ENCODE results near the gene ADAM30. TPM values are rescaled to one million over a fixed set of nuclear protein-coding genes. Genes with fewer than 3 reads are reported as not detected.

ADAM30 gene
- total RNA-seq, 3 donors from 2014 or later (not counting 1 experiment from before 2014, with no cell fraction given), result 0.13 TPM; not detected in 2

DNA sequence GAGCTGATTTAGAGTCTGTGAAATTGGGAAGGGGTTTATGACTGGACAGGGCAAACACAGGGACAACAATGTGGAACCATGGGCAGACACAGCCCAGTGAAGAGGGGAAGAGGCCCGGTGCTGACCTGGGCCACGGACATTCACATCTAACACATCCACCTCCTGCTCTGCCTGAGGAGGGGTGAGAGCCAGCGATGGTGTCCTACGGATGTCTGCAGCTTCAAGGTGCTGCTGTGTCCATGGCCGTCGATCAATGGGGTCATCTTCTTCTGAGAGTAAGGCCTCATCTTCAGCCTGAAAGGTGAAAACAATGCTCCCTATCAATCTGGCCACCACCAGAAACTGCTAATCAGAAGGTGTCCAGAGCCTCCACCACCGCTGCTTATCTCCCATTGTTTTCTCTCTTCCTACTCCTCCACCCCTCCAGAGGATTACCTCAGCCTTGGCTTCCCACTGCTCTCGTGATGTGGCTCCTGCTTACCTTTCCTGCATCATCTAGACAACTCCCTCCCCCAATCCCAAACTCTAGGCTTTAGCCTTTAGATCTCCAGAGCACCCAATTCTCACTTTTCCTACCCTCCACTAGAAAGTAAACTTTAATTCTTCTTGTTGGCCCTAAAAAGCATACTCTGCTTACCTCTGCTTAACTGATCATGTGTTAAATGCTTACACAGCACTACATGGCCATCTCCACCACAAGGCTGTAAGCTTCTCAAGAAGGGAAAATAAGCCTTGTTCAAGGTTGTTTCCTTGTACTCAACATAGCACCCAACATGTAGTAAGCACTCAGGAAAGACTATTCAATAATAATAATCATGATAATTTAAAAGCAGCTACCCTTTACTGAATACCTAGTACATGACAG, 24.0 kb upstream of the ADAM30 start:
- ATAC-seq, result no peak
- Mint-ChIP-seq H3K27ac (no peak overlapping the region), H3K9me3 (no peaks in the 10 kb centered on the region), H3K4me3 (no peak overlapping the region), H3K4me1 (no peaks in the 10 kb centered on the region), H3K27me3 (ENCODE audit: low read depth in 2 of 2) (no peaks in the 10 kb centered on the region), H3K36me3 (peaks cover 38% of the 10 kb centered on the region)
- no peak for DNase-seq
- Histone ChIP-seq H3K27ac (ENCODE audit: low read length) (no peak overlapping the region), H3K36me3 (ENCODE audit: control insufficient read depth, insufficient read depth, low read length) (peaks cover 96% of the 10 kb centered on the region), H3K27me3 (ENCODE audit: control insufficient read depth, insufficient read depth, low read length) (no peaks in the 10 kb centered on the region), H3K4me1 (ENCODE audit: control insufficient read depth, insufficient read depth, low read length) (no peaks in the 10 kb centered on the region), H3K9me3 (ENCODE audit: control insufficient read depth, insufficient read depth, low read length) (no peaks in the 10 kb centered on the region), H3K4me3 (ENCODE audit: low read length) (no peak overlapping the region)
- TF ChIP-seq, protein P1, sequence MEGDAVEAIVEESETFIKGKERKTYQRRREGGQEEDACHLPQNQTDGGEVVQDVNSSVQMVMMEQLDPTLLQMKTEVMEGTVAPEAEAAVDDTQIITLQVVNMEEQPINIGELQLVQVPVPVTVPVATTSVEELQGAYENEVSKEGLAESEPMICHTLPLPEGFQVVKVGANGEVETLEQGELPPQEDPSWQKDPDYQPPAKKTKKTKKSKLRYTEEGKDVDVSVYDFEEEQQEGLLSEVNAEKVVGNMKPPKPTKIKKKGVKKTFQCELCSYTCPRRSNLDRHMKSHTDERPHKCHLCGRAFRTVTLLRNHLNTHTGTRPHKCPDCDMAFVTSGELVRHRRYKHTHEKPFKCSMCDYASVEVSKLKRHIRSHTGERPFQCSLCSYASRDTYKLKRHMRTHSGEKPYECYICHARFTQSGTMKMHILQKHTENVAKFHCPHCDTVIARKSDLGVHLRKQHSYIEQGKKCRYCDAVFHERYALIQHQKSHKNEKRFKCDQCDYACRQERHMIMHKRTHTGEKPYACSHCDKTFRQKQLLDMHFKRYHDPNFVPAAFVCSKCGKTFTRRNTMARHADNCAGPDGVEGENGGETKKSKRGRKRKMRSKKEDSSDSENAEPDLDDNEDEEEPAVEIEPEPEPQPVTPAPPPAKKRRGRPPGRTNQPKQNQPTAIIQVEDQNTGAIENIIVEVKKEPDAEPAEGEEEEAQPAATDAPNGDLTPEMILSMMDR (IDR thresholded peaks at IDR 0.05), result no peak
- 96% methylated on average over 8 of the region's 8 CpGs for WGBS (ENCODE audit: insufficient coverage)
- intact Hi-C loops (cut with micrococcal nuclease), result no loop called here

DNA sequence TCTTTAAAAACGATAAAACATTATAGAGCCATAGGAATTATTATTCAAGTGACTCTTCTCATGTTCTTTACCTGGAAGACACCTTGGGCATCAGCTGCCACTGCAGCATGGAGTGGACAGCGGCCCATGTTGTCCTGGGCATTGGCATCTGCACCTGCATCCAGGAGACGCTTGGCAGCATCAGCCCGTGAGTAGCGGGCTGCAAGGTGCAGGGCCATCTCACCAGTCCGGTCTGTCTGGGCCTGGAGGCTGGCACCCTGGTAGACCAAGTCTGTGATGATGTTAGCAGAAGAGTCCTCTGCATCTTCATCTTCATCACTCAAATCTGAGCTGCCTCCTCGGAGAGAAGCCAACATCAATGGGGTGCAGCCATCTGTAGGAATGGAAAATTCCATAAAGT, 22.9 kb upstream of the ADAM30 start:
- Histone ChIP-seq H3K4me1 (ENCODE audit: control insufficient read depth, insufficient read depth, low read length) (no peaks in the 10 kb centered on the region), H3K36me3 (ENCODE audit: control insufficient read depth, insufficient read depth, low read length) (peaks cover 96% of the 10 kb centered on the region), H3K4me3 (ENCODE audit: low read length) (no peak overlapping the region), H3K27ac (ENCODE audit: low read length) (no peak overlapping the region), H3K27me3 (ENCODE audit: control insufficient read depth, insufficient read depth, low read length) (no peaks in the 10 kb centered on the region), H3K9me3 (ENCODE audit: control insufficient read depth, insufficient read depth, low read length) (no peaks in the 10 kb centered on the region)
- DNase-seq (no peak), ATAC-seq (no peak)
- TF ChIP-seq, protein P1 (IDR thresholded peaks at IDR 0.05), result no peak
- Mint-ChIP-seq H3K27me3 (ENCODE audit: low read depth in 2 of 2) (no peaks in the 10 kb centered on the region), H3K27ac (no peak overlapping the region), H3K9me3 (no peaks in the 10 kb centered on the region), H3K4me3 (no peak overlapping the region), H3K4me1 (no peaks in the 10 kb centered on the region), H3K36me3 (peaks cover 41% of the 10 kb centered on the region)
- WGBS (ENCODE audit: insufficient coverage), result 99% methylated on average over 6 of the region's 7 CpGs
- intact Hi-C loops (cut with micrococcal nuclease), result no loop called here

DNA sequence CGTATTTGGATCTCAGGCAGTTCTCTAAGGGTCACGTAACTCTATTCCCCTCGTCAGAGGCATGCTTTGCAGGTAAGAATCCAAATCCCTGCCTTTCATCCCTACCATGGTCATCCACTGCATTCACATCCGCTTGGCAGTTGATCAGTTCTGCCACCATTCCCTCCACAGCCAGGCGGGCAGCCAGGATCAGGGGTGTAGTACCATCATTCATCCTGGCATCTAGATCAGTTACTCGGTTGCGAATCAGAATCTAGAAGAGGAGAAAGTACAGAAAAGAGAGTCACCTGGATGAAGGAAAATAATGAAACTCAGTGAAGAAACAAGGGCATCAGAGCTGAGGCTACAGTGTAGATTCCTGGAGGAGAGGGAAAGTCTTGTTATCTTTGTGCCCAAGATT, 22.0 kb upstream of the ADAM30 start:
- DNase-seq, result no peak
- Mint-ChIP-seq H3K4me3 (no peak overlapping the region), H3K9me3 (no peaks in the 10 kb centered on the region), H3K27ac (no peak overlapping the region), H3K4me1 (no peaks in the 10 kb centered on the region), H3K36me3 (peaks cover 33% of the 10 kb centered on the region), H3K27me3 (ENCODE audit: low read depth in 2 of 2) (no peaks in the 10 kb centered on the region)
- no peaks in the 10 kb centered on the region for H3K27me3 ChIP-seq (ENCODE audit: control insufficient read depth, insufficient read depth, low read length)
- TF ChIP-seq, protein P1 (IDR thresholded peaks at IDR 0.05), result no peak
- H3K4me1 ChIP-seq (ENCODE audit: control insufficient read depth, insufficient read depth, low read length), result no peaks in the 10 kb centered on the region
- intact Hi-C loops (cut with micrococcal nuclease), result no loop called here
- H3K4me3 ChIP-seq (ENCODE audit: low read length), result no peak overlapping the region
- ATAC-seq, result no peak
- H3K36me3 ChIP-seq (ENCODE audit: control insufficient read depth, insufficient read depth, low read length), result peaks cover 93% of the 10 kb centered on the region
- no peak overlapping the region for H3K27ac ChIP-seq (ENCODE audit: low read length)
- 96% methylated on average over 7 of the region's 7 CpGs for WGBS (ENCODE audit: insufficient coverage)
- no peaks in the 10 kb centered on the region for H3K9me3 ChIP-seq (ENCODE audit: control insufficient read depth, insufficient read depth, low read length)
